GM12872 (cell line): Measurements from ENCODE around the gene METTL24.

Experiments used
- TF ChIP-seq, protein P1 (sequence below): IDR thresholded peaks from 3 replicates; pipeline ENCODE4 v1.5.1; 2011; ENCODE audit warnings: low read depth, mild to moderate bottlenecking, low read length, moderate library complexity; ENCODE audit not compliant: insufficient read depth

The METTL24 gene

DNA sequence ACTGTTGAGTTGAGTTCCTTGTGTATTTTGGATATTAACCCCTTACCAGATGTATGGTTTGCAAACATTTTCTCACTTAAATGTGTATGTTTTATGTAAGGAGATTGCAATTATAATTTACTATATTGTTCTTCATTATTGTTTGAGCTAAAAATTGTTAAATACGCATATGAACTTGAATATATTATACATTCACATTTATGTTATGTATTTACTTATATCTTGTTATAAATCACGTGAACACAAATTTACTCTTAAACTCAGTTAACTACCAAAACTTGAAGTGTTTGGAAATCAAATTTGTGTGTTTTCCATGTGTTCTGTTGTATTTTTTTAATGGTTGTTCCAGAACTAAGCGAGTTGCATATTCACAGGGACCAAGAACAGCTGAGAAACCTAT lies 159.6 kb downstream of the METTL24 start:
- TF ChIP-seq, protein P1, sequence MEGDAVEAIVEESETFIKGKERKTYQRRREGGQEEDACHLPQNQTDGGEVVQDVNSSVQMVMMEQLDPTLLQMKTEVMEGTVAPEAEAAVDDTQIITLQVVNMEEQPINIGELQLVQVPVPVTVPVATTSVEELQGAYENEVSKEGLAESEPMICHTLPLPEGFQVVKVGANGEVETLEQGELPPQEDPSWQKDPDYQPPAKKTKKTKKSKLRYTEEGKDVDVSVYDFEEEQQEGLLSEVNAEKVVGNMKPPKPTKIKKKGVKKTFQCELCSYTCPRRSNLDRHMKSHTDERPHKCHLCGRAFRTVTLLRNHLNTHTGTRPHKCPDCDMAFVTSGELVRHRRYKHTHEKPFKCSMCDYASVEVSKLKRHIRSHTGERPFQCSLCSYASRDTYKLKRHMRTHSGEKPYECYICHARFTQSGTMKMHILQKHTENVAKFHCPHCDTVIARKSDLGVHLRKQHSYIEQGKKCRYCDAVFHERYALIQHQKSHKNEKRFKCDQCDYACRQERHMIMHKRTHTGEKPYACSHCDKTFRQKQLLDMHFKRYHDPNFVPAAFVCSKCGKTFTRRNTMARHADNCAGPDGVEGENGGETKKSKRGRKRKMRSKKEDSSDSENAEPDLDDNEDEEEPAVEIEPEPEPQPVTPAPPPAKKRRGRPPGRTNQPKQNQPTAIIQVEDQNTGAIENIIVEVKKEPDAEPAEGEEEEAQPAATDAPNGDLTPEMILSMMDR, result no peak

DNA sequence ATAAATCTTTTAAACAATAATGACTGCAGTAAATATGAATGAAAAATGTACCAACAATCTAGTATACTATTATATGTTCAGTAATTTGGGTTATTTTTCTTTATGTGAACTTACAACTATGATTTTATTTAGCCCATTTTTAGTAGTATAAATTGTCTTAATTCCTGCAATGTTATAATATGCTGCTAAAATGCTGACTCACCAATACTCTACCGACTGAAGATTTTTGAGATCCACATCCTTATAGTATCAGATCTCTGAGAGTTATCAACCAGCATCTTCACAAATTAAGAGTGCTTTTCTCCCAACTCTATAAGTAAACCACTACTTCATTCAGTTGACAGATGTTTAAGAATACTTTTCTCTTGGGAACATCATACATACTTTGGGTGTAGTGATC lies 161.3 kb downstream of the METTL24 start:
- TF ChIP-seq, protein P1, result no peak

DNA sequence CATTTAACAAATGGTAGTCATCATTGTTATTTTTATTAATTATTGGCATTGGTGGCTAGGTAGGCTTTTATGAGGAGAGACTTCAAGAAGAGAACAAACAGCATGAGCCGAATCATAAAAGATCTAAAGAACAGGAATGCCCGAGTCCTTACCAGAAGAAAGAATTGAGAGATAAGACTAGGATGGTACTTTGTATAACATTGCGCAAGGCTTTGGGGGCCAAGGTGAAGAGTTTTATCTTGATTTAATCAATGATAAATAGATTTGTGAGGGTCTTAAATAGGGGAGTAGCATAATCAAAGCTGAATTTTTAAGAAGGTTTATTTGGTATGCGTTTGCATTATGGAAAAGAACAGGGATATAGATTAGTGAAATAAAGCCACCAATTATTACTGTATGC lies 162.5 kb downstream of the METTL24 start:
- TF ChIP-seq, protein P1, result no peak
